Suppressor macrophage treated with lipopolysaccharide for 4 hours (primary cell): ENCODE results near the gene DCX.

Experiments used
- DNase-seq: peaks from one replicate; pipeline ENCODE4 v3.0.0-alpha.2; 2020

DCX gene

DNA sequence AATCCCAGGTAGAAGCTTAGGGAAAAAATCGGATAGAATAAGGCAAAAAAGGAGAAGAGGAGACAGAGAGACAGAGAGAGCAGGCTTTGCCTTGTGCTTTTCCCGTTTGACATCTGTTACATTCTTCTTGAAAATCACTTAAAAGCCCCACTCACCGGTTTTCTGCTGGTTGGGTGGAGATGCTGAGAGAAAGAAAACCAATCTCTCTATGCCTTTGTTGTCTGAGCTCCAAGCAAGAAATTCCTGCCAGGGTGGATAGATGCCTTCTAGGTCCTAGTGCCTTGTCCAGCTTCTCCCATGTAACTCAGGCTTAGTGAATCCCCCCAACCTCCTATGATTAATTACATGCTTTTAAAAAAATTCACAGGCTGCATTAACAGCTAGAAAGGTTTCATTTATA, at the start of gene DCX:
TSS of gene DCX (minus strand) at position 210 of the 400 bp plus-strand sequence. CDS start 1,794 bp downstream, outside the sequence.
- no peak for DNase-seq

- DNase-seq = no peak
These were observed 48.6 kb upstream of the DCX start for GRCh38 chrX:111460607-111461006.

- DNase-seq = no peak
These were observed 35.3 kb upstream of the DCX start for GRCh38 chrX:111447298-111447697.

DNA sequence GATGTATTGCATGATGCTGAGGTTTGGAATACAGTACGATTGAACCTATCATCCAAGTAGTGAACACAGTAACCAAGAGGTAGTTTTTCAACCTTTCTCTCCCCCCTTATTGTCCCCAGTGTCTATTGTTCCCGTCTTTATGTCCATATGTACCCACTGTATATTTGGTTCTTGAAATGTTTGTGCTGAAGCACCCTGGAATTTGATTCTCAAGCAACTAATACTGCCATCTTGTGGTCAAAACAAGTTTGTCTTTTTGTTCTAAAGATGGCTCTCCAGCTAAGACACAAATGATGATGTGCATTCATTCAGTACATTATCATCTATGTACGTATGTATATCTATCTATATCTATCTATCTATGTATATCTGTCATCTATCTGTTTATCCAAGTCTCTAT, 33.5 kb upstream of the DCX start:
- peak; percentile 47 for DNase-seq

- DNase-seq = no peak
These were observed 32.9 kb upstream of the DCX start for GRCh38 chrX:111444881-111445280.

- DNase-seq = peak; percentile 18
These were observed 32.0 kb upstream of the DCX start for GRCh38 chrX:111443946-111444345.

DNA sequence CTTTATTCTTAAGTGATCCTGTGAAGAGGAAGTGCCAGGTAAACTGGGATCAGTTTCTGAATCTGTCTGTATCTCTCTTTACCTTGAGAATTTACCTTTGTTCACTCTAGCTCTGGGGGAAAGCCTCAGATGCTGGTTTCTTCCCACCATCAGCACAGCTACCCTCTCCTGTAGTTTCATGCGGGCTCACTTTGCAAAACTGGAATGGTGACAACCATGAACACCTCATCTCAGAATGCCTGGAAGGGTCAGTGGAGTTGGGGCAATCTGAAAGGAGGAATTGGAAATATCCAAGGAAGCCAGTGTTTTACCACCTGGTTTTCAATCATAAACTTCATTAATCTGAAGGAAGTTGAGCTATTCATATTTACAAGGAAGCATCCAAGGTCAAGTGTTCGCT, 30.8 kb upstream of the DCX start:
- no peak for DNase-seq

DNA sequence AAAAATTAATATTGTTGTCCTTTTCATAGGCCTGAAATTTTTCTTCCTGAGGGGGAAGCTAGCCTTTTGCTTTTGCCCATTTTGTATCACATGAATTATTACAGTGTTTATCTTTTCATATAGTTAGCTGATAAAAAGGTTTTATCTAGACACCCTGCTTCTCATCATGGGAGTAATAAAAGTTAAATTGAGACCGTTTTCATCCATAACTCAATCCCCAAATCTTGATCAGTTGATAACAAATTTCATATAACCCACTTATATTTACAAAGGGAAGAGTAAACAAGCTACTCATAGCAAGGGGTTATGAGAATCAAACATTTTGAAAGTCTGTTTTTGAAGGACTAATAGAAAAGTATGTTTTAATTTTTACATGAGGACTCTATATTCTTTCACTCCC, 23.5 kb upstream of the DCX start:
- DNase-seq = no peak

GRCh38 chrX:111431001-111431400, 19.0 kb upstream of the DCX start:
- DNase-seq = no peak

GRCh38 chrX:111411557-111411956, 435 bp downstream of the DCX start:
- DNase-seq = no peak

DNA sequence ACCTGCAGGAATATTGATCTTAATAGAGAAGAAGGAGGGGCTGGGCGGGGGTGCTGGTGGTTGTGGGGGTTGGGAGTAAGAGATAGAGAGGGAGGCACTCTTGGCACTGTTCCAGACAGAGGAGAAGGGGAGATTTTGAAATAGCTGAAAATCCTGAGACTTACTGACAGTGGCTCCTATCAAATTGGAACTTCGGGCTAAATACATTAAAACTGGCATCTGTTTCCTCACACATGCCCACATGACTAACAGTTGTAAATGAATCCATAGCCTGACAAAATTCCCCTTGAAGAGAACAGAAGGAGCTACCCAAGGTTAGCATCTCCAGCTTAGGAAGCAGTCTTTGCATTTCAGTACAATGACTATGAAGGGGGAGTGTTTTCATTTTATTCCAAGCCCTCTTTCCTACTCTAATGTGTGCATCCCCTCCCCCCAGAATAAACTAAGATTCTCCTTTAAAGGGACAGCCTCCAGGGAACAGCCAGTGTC, 1.4 kb downstream of the DCX start:
- DNase-seq = no peak

GRCh38 chrX:111409326-111409725, 2.7 kb downstream of the DCX start:
- no peak for DNase-seq

GRCh38 chrX:111407948-111408347, 4.0 kb downstream of the DCX start:
- no peak for DNase-seq

GRCh38 chrX:111402344-111402743, 9.6 kb downstream of the DCX start:
- no peak for DNase-seq

DNA sequence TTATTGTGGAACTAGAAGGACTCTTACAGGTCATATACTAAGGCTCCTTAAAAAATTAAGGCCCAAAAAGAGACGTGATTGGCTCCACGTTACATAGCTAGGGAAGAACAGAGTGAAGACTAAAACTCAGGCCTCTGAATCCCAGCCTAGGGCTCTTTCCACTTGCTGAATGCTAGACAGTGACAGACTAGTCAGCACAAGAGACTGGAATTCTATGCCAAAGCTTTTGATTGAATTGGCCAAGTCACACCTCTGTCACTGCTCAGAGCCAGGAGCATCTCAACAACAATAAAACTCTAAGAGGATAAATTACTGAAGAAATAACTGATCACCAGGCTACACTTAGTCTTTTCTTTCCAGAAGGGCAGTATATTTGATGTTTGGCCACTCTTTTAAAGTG, 16.8 kb downstream of the DCX start:
- DNase-seq = no peak

GRCh38 chrX:111394569-111394968, 17.4 kb downstream of the DCX start:
- no peak for DNase-seq

GRCh38 chrX:111387470-111388070, 24.4 kb downstream of the DCX start:
- DNase-seq = no peak

- DNase-seq = no peak
These were observed 25.3 kb downstream of the DCX start for GRCh38 chrX:111386615-111387233.

- no peak for DNase-seq
These were observed 25.9 kb downstream of the DCX start for GRCh38 chrX:111386077-111386476.

- no peak for DNase-seq
These were observed 29.7 kb downstream of the DCX start for GRCh38 chrX:111382277-111382676.

GRCh38 chrX:111376897-111377578, 35.0 kb downstream of the DCX start:
- no peak for DNase-seq

- no peak for DNase-seq
These were observed 35.5 kb downstream of the DCX start for GRCh38 chrX:111376486-111376885.

DNA sequence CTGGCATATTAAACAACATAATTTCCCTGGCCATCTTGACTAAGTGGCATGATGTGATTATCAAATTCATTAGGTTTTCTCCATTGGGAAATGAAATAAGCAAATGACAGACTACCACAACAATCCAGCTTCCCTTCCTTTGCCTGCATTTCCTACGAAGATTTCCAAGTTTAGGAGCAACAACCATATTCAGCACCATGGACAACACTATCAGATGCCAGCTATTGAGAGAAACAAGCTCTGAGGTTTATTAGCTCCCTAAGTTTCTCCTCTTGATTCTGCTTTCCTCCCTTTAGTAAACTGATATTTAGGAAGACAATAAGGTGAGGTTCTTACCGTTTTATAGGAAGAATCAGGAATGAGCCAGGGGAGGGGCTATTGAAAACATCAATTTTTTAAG, 36.2 kb downstream of the DCX start:
- DNase-seq = no peak

GRCh38 chrX:111372086-111372485, 39.9 kb downstream of the DCX start:
- no peak for DNase-seq
